HCT116 (cell line): ENCODE measurements around the gene PXYLP1. TPM values are rescaled to one million over a fixed set of nuclear protein-coding genes. Genes with fewer than 3 reads are reported as not detected.

ENCODE experiments used
- ATAC-seq: fragments of 200-7000 bp; cut with Tn5 transposase; 2 replicates; pipeline ENCODE4 v1.9.1; 2020; ENCODE audit warnings: mild to moderate bottlenecking, moderate library complexity
- BruUV-seq: library from RNA; stranded (reverse); fragments of 400-500 nt; replicated peaks from 2 replicates; lab custom pipeline; 2021; lab: Mats Ljungman, UMichigan
- CTCF ChIA-PET: fragments of 300-600 bp; sonication (Branson Sonifier 250); formaldehyde crosslinking; loops from one replicate; lab custom pipeline; 2021; ENCODE audit warnings: antibody characterized with exemption; lab: Charles Lee
- POLR2A ChIA-PET: fragments of 300-600, 350-600 bp; sonication (Branson Sonifier 250); formaldehyde crosslinking; loops from one replicate; lab custom pipeline; 2021; ENCODE audit warnings: antibody characterized with exemption; lab: Charles Lee
- RAD21 ChIA-PET, 2 experiments: fragments of 300-600 bp; sonication (Branson Sonifier 250); formaldehyde crosslinking; loops; one replicate each; lab custom pipeline; 2023; ENCODE audit warnings: low total read pairs in 2 of 2; ENCODE audit not compliant: uncharacterized antibody in 2 of 2, unreplicated experiment in 2 of 2, low non-redundant PET in 1 of 2; lab: Charles Lee
- DNase-seq: peaks from one replicate; pipeline ENCODE4 v3.0.0-alpha.2; 2010; ENCODE audit warnings: low read depth, low spot score
- H2AFZ ChIP-seq: fragments of 200-600 bp; shearing (Covaris generic), sonication (generic); 2 replicates; pipeline ENCODE4 v1.6.1; 2017; ENCODE audit warnings: low read depth, mixed run types, mixed read lengths, antibody characterized with exemption, low read length; ENCODE audit not compliant: poor library complexity, severe bottlenecking
- H3K27ac ChIP-seq: 2 replicates; pipeline ENCODE4 v1.5.1; 2012; ENCODE audit warnings: low read depth, low read length
- H3K27me3 ChIP-seq: fragments of 200-600 bp; sonication (generic); 2 replicates; pipeline ENCODE4 v1.6.1; 2016; ENCODE audit warnings: mixed run types, low read length, mixed read lengths; ENCODE audit not compliant: insufficient read depth
- H3K36me3 ChIP-seq, 2 experiments: fragments of 200-500 bp in 1 of 2; fragments of 200-600 bp in 1 of 2; sonication (Bioruptor generic) in 1 of 2; sonication (generic) in 1 of 2; 2 replicates each; pipeline versions ENCODE4 v1.5.1 to v1.6.1; 2014 to 2016; ENCODE audit warnings: low read length in 2 of 2, inconsistent platforms in 1 of 2, mixed read lengths in 1 of 2, mixed run types in 1 of 2; ENCODE audit not compliant: insufficient read depth in 2 of 2, control insufficient read depth in 1 of 2
- H3K4me1 ChIP-seq, 2 experiments: fragments of 200-600 bp in 1 of 2; sonication (generic) in 1 of 2; 2 replicates each; pipeline versions ENCODE4 v1.5.1 to v1.6.1; 2012 to 2017; ENCODE audit warnings: low read length in 2 of 2, inconsistent platforms in 1 of 2, mild to moderate bottlenecking in 1 of 2, mixed read lengths in 1 of 2, mixed run types in 1 of 2, moderate library complexity in 1 of 2; ENCODE audit not compliant: insufficient read depth in 2 of 2, control insufficient read depth in 1 of 2
- H3K4me2 ChIP-seq: fragments of 200-600 bp; sonication (generic); 2 replicates; pipeline ENCODE4 v1.6.1; 2017; ENCODE audit warnings: mixed run types, low read length, mixed read lengths
- H3K4me3 ChIP-seq, 2 experiments: fragments of 200-600 bp in 1 of 2; sonication (generic) in 1 of 2; replicated peaks in 1 of 2; 2 replicates each; pipeline ENCODE4 v1.5.1; 2011 to 2016; ENCODE audit warnings: low read length in 2 of 2, control low read depth in 1 of 2, low read depth in 1 of 2, mild to moderate bottlenecking in 1 of 2, mixed read lengths in 1 of 2, mixed run types in 1 of 2
- H3K79me2 ChIP-seq: fragments of 200-600 bp; sonication (generic); 2 replicates; pipeline ENCODE4 v1.6.1; 2017; ENCODE audit warnings: mild to moderate bottlenecking, mixed run types, low read length, moderate library complexity, mixed read lengths; ENCODE audit not compliant: insufficient read depth
- H3K9ac ChIP-seq: fragments of 200-600 bp; sonication (generic); 2 replicates; pipeline ENCODE4 v1.6.1; 2016; ENCODE audit warnings: low read length, mixed read lengths
- H3K9me2 ChIP-seq: fragments of 200-600 bp; sonication (generic), shearing (Covaris generic); 2 replicates; pipeline ENCODE4 v1.6.1; 2017; ENCODE audit warnings: mixed run types, mild to moderate bottlenecking, moderate library complexity; ENCODE audit not compliant: insufficient read depth
- H3K9me3 ChIP-seq, 2 experiments: fragments of 200-500 bp in 1 of 2; fragments of 200-600 bp in 1 of 2; sonication (Bioruptor generic) in 1 of 2; sonication (generic) in 1 of 2; 2 replicates each; pipeline ENCODE4 v1.6.1; 2014 to 2017; ENCODE audit warnings: low read length in 2 of 2, mixed read lengths in 2 of 2, inconsistent platforms in 1 of 2, low read depth in 1 of 2, mild to moderate bottlenecking in 1 of 2, mixed run types in 1 of 2, moderate library complexity in 1 of 2; ENCODE audit not compliant: control insufficient read depth in 1 of 2, insufficient read depth in 1 of 2
- H4K20me1 ChIP-seq: fragments of 200-600 bp; sonication (generic), shearing (Covaris generic); 2 replicates; pipeline ENCODE4 v1.6.1; 2017; ENCODE audit warnings: mixed run types, mild to moderate bottlenecking, moderate library complexity; ENCODE audit not compliant: insufficient read depth
- CBX3 ChIP-seq: IDR thresholded peaks from 2 replicates; pipeline ENCODE4 v1.6.1; 2012; ENCODE audit warnings: low read depth
- CEBPB ChIP-seq: IDR thresholded peaks from 2 replicates; pipeline ENCODE4 v1.6.1; 2012; ENCODE audit warnings: low read depth
- FOSL1 ChIP-seq: IDR thresholded peaks from 2 replicates; pipeline ENCODE4 v1.6.1; 2012; ENCODE audit warnings: low read depth
- RAD21 ChIP-seq: IDR thresholded peaks from 2 replicates; pipeline ENCODE4 v1.6.1; 2012; ENCODE audit warnings: low read depth, mild to moderate bottlenecking
- SIN3A ChIP-seq: IDR thresholded peaks from 2 replicates; pipeline ENCODE4 v1.6.1; 2012; ENCODE audit warnings: low read depth
- intact Hi-C: fragments of 100-400 bp; cut with micrococcal nuclease; formaldehyde crosslinking; loops from 2 replicates; pipeline ENCODE4 v1.10.0; 2022
- total RNA-seq: library from RNA; stranded (reverse); gene quantifications from one replicate; pipeline ENCODE4 v1.2.1, GENCODE V29; 2021; ENCODE audit not compliant: unreplicated experiment
- TF ChIP-seq, protein P1 (sequence below): IDR thresholded peaks from 2 replicates; pipeline ENCODE4 v1.6.1; 2011; ENCODE audit warnings: mild to moderate bottlenecking, low read length, moderate library complexity; ENCODE audit not compliant: insufficient replicate concordance; ENCODE audit errors: extremely low read depth
- TF ChIP-seq, protein P2 (sequence below): IDR thresholded peaks from 2 replicates; pipeline ENCODE4 v1.6.1; 2012; ENCODE audit warnings: low read depth

PXYLP1 gene
- total RNA-seq, 1 experiment from 2014 or later = 15.3 TPM

DNA sequence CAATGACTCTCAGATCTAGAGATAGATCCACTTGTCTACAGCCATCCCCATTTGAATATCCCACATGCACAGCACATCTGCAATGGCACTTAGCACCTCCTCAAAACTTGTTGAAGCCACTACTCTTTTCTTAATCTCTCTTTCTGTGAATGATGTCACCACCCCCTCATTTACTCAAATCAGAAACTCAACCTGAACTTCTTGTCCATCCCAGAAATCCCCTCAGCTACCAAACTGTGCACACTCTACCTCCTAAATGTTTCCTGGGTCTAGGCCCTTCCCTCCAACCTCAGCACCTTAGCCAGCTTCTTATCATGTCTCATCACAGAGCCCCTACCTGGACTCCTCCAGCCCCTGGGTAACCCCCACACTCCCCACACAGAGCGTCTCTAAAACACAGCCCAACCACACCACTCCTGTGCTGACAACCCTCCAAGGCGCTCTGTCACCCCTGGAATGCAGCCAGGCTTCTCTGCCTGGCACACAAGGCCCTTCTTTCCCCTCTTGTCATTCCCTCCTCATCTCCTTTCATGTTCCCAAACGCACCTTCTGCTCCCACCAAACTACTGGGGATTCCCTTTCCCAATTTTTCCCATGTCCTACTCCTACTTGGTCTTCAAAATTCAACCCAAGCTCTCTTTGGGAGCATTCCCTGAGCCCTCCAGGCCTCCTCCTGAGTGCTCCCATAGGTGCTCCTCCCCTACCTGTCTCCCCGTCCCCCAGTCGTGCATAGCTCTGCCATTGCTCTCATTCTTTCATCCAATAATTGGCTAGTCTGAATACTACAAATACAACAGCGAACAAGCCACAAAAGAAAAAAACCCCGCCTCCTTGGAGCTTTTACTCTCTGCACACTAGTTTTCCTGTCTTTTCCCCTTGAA lies 96.9 kb downstream of the PXYLP1 start:
- no peaks in the 10 kb centered on the region for H3K79me2 ChIP-seq
- H4K20me1 ChIP-seq = no peaks in the 10 kb centered on the region
- H3K27ac ChIP-seq = no peak overlapping the region
- no peaks in the 10 kb centered on the region for H3K9me3 ChIP-seq
- H3K36me3 ChIP-seq = no peaks in the 10 kb centered on the region
- H3K9me2 ChIP-seq = no peaks in the 10 kb centered on the region
- H2AFZ ChIP-seq = no peak overlapping the region
- ChIA-PET POLR2A (no interaction called here), RAD21 (no interaction called here), CTCF (no interaction called here)
- H3K9ac ChIP-seq = no peak overlapping the region
- intact Hi-C loops = no loop called here
- no TSS peak for BruUV-seq
- H3K4me3 ChIP-seq = no peak overlapping the region
- ATAC-seq (no peak), DNase-seq (no peak)
- peaks cover 0 to 10% of the 10 kb centered on the region in 2 experiments; a peak in 2 of 4 replicates for H3K4me1 ChIP-seq
- H3K27me3 ChIP-seq = no peaks in the 10 kb centered on the region
- TF ChIP-seq CBX3 = no peak
- no peak for TF ChIP-seq FOSL1
- TF ChIP-seq, protein P1, sequence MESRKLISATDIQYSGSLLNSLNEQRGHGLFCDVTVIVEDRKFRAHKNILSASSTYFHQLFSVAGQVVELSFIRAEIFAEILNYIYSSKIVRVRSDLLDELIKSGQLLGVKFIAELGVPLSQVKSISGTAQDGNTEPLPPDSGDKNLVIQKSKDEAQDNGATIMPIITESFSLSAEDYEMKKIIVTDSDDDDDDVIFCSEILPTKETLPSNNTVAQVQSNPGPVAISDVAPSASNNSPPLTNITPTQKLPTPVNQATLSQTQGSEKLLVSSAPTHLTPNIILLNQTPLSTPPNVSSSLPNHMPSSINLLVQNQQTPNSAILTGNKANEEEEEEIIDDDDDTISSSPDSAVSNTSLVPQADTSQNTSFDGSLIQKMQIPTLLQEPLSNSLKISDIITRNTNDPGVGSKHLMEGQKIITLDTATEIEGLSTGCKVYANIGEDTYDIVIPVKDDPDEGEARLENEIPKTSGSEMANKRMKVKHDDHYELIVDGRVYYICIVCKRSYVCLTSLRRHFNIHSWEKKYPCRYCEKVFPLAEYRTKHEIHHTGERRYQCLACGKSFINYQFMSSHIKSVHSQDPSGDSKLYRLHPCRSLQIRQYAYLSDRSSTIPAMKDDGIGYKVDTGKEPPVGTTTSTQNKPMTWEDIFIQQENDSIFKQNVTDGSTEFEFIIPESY = no peak
- no peak overlapping the region for H3K4me2 ChIP-seq

DNA sequence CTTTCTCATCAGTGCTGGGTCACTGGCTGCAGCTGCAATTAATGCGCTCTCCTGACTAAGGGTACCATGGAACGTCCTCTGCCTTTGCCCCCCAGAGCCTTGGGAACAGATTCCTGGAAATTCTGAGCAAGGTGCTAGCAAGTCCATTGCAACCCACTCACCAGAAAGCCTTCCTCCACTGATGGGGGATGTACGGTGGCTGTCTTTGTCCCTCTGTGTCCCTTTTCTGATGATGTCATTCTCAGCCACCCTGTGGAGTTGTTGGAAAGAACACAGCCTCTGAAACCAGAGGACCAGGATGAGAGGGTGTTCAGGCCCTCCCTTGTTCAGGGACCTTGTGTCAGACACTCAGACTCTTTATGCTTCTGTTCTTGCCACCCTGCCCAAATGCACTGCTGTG lies 98.6 kb downstream of the PXYLP1 start:
- CTCF ChIA-PET = no interaction called here
- H3K36me3 ChIP-seq = no peaks in the 10 kb centered on the region
- no peaks in the 10 kb centered on the region for H4K20me1 ChIP-seq
- no peak overlapping the region for H3K4me3 ChIP-seq
- no peaks in the 10 kb centered on the region for H3K9me2 ChIP-seq
- RAD21 ChIA-PET = no interaction called here
- intact Hi-C loops = no loop called here
- no peak for TF ChIP-seq SIN3A
- TF ChIP-seq RAD21 = no peak
- TF ChIP-seq, protein P2, sequence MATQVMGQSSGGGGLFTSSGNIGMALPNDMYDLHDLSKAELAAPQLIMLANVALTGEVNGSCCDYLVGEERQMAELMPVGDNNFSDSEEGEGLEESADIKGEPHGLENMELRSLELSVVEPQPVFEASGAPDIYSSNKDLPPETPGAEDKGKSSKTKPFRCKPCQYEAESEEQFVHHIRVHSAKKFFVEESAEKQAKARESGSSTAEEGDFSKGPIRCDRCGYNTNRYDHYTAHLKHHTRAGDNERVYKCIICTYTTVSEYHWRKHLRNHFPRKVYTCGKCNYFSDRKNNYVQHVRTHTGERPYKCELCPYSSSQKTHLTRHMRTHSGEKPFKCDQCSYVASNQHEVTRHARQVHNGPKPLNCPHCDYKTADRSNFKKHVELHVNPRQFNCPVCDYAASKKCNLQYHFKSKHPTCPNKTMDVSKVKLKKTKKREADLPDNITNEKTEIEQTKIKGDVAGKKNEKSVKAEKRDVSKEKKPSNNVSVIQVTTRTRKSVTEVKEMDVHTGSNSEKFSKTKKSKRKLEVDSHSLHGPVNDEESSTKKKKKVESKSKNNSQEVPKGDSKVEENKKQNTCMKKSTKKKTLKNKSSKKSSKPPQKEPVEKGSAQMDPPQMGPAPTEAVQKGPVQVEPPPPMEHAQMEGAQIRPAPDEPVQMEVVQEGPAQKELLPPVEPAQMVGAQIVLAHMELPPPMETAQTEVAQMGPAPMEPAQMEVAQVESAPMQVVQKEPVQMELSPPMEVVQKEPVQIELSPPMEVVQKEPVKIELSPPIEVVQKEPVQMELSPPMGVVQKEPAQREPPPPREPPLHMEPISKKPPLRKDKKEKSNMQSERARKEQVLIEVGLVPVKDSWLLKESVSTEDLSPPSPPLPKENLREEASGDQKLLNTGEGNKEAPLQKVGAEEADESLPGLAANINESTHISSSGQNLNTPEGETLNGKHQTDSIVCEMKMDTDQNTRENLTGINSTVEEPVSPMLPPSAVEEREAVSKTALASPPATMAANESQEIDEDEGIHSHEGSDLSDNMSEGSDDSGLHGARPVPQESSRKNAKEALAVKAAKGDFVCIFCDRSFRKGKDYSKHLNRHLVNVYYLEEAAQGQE = no peak
- no peak for TF ChIP-seq FOSL1
- TF ChIP-seq CEBPB = no peak
- ATAC-seq (no peak), DNase-seq (no peak)
- H3K9me3 ChIP-seq = no peaks in the 10 kb centered on the region
- no peak overlapping the region for H3K27ac ChIP-seq
- no peaks in the 10 kb centered on the region for H3K27me3 ChIP-seq
- H2AFZ ChIP-seq = no peak overlapping the region
- no peak overlapping the region for H3K9ac ChIP-seq
- no peak overlapping the region for H3K4me2 ChIP-seq
- H3K79me2 ChIP-seq = no peaks in the 10 kb centered on the region
- H3K4me1 ChIP-seq = peaks cover 0 to 10% of the 10 kb centered on the region in 2 experiments; a peak in 2 of 4 replicates
- POLR2A ChIA-PET = no interaction called here
- BruUV-seq = no TSS peak
